ENCODE measurements around the gene FHOD3.
A peak's percentile ranks its signal among the peaks of the same experiment; 100 is the strongest.
"Not testable (repeated sequence)": the region's sequence is repeated elsewhere in the genome, so short reads cannot be mapped to it uniquely, and the experiment has no call there.

Gene FHOD3

DNA sequence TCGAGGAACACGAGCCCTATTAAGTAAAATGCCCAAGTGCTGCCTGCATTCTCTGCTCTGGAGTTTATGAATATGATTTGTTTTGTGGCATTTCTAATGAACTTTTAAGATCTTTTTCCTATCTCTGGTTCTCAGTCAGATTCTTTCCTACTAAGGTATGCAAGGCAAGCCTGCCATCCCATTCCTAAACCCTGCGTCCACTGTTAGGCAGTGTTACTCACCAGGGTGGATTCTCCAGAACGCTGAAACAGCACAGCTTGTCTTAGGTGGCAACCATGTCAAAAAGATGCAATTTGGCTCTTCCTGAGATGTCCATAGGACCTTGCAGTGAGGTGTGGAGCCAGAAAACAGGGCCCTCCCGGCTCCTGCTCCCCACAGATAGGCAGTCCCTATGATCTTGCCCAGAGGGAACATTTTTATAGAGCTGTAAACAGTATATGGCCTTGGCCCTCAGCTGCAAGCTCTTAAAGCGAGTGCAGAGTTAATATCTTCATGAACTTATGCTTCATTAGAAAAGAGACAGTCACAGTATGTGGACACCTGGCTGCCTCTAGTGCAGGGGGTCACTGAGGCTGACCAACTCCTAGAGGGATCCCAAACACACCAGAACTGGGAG, 446.9 kb downstream of the FHOD3 start:
- no peak for DNase-seq (ENCODE audit: low read depth in 2 of 2)

DNA sequence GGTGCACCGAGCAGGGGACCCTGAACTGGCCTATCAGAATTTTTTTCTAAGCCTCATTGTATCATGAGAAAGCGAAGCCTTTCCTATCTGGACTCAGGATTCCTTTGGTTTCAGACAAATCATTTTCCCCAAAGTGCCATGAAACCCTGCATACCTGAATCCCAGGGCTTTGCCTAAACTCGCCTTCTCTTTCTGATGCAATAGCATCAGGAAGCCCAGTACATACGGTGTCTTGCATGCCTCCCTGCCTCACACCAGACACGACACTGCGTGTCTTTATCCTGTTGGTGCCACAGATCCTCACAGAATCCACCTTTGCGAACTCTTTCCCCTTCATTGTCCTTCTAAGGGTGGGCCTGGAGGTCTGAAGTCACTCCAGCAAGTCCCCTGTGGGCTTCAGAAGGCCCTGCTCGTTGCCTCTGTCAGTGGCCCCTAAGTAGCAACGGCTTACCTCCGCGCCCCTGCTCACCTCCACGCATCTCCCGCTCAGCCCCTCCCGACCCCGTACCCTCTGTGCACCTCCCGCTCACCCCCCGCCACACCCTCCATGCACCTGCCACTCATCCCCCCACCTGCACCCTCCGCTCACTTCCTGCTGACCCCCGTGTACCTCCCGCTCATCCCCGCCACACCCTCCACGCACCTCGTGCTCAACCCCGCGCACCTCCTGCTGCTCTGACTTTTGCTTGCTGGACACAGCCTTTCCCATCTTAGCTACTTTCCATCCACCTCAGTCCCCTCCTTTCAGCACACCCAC, 447.9 kb downstream of the FHOD3 start:
- no peak for DNase-seq (ENCODE audit: low read depth in 2 of 2)

GRCh38 chr18:36752929-36753865, 455.7 kb downstream of the FHOD3 start:
- DNase-seq (ENCODE audit: low read depth in 2 of 2): no peak

DNA sequence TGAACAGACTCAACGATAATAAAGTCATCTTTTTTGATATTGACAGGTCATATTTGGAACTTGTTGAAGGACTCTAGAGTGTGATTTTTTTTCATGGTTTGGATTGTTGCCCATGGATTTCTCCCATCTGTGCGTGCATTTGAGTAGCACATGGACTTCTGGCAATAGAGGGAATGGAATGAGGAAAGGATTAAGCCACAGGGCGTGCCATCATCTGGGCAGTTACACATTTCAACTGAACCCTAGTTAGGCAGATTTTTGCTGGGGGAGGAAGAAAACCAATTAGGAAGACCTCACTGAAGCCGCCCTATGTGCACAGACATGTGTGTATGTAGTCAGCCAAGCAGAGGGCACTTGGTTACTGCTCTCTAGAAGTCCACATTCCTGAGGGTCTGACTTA, 458.7 kb downstream of the FHOD3 start:
- no peak for DNase-seq (ENCODE audit: low read depth in 2 of 2)

DNA sequence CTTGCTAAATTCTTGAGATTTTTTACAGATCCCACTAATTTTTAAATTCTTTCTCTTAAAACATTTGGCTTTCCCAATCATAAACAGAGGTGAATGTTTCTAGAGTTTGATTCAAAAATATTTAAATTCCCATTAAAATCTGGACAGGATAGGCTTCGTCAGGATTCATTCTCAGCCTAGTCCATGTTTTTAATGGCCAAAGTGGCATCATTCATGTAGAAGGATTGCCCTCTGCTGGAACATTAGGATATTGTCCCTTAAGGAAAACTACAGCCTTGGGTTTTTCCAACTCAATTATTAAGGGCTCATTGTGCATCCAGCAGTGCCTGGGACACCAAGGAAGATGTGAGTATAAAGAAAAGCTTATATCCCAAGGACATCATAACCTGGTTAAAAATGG, 459.6 kb downstream of the FHOD3 start:
- no peak for DNase-seq (ENCODE audit: low read depth in 2 of 2)

- DNase-seq (ENCODE audit: low read depth in 2 of 2): no peak
Measured at GRCh38 chr18:36757991-36758390, 460.5 kb downstream of the FHOD3 start.

DNA sequence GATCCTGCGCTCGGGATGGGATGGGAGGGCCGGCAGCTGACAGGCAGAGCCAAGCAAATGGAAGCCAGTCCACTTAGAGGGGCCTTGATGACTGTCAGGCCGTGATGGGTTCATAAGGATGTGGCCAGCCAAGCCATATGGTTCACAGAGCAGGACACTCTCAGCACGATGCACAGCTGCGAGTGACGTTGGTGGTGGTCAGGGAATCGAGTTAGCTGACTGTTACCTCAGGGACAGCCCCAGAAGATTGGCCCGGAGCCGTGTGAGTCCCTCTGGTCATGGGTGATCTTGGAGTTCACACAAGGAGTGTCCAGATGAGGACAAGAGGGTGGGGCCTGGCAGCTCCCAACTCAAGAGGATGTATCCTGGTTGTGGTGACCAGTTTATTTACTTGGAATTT, 461.1 kb downstream of the FHOD3 start:
- no peak for DNase-seq (ENCODE audit: low read depth in 2 of 2)

- DNase-seq (ENCODE audit: low read depth in 2 of 2): no peak
Measured at GRCh38 chr18:36759167-36759776, 461.8 kb downstream of the FHOD3 start.

GRCh38 chr18:36760598-36760997, 463.1 kb downstream of the FHOD3 start:
- no peak for DNase-seq (ENCODE audit: low read depth in 2 of 2)

GRCh38 chr18:36761186-36761698, 463.7 kb downstream of the FHOD3 start:
- DNase-seq (ENCODE audit: low read depth in 2 of 2): no peak

GRCh38 chr18:36762074-36762473, 464.6 kb downstream of the FHOD3 start:
- no peak for DNase-seq (ENCODE audit: low read depth in 2 of 2)

- not testable (repeated sequence) for DNase-seq (ENCODE audit: low read depth in 2 of 2)
Measured at GRCh38 chr18:36762965-36763364, 465.5 kb downstream of the FHOD3 start.

- DNase-seq (ENCODE audit: low read depth in 2 of 2): no peak
Measured at GRCh38 chr18:36766836-36767235, 469.3 kb downstream of the FHOD3 start.

DNA sequence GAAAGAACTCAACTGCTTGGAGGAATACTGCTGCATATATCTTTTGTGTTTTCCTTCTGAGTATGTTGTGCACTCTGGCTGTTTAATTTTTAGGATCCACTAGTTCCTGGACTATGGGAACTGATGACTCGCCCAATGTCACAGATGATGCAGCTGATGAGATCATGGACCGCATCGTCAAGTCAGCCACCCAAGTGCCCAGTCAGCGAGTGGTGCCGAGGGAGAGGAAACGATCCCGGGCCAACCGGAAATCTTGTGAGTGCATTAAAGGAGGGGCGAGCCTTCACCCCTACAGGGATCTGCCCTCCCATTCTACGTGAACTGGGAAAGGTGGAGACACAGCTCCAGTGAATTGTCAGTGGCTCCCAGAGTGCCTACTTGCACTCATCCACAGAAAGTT, 471.7 kb downstream of the FHOD3 start:
- no peak for DNase-seq (ENCODE audit: low read depth in 2 of 2)

DNA sequence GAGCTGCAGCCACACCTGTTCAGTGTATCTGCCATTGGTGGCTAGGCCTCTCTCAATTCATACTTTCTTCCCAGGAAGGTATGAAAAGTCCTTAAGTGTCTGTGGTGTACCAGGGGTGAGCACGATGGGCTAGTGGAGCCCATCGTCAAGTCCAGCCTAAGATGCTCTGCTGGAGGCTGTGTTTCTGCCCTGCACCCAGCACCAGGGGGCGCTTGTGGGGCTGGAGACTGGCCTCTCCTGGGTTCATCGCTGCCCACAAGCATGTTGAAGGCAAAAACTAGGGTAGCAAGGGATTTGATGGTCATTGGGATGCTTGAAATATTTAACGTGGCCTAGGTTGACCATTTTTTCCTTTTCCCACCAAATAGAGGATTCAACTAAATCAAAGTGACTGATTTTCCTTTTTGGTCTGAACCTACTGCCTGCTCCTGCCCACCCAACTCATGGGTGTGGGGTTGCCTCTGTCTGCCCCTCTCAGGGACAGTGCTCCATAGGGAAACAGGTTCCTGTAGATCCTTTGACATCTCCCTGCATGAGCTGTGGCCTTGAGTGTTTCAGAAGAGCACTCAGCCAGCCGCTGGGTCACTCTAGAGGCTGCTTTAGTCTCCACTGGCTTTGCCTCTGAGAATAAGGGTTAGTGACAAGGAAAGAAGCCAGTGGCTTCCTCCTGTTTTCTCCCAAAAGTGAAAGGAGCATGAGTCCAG, 472.2 kb downstream of the FHOD3 start:
- peak; percentile 3 to 6 for DNase-seq (ENCODE audit: low read depth in 2 of 2)

DNA sequence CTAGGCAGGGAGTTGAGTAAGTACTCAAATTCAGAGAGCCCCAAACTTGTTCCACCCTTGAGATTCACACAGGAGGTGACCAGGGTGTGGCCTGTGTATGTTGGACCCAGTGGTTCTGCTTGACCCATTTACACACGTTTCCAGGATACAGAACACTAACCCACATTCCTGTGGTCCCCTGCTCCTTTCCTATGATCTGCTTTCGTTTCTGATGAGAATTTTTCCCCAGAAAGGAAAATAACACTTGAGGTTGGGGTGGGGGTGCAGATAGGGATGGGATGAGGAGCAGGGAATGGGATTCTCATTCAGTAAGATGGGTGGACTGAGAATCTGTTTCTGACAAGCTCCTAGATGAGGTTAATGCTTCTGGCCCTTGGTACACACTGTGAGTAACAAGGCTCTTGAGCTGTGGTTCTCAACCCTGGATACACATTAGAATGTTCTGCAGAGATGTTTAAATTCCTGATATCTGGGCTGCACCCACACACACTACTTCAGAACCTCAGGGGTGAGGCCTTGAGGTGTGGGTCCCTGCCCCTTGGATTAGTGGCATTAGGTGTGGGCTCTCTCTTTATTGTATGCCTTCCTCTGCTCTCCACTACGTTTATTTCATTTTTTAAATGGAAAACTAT, 472.9 kb downstream of the FHOD3 start:
- no peak for DNase-seq (ENCODE audit: low read depth in 2 of 2)

GRCh38 chr18:36771245-36771644, 473.7 kb downstream of the FHOD3 start:
- no peak for DNase-seq (ENCODE audit: low read depth in 2 of 2)

DNA sequence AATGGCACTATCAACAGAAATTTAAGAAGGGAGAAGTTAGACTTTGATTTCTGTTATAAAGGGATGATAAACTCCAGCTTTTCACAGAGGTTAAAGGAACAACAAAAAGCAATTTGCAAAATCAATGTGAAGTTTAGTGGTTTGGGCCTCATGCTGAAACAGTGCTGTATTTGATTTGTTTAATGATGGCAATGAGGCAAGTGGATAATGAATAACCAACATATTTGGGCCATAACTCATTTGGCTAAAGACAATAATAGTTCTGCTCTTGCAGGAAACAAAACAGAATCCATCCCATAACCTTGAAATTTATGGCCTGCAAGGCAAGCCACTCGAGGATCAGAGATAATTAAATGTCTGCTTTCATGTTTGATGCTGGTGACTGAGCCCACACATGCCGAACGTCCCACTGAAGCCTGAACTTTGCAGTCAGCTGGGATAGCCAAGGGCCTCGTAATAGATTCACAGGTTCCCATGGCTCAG, 474.8 kb downstream of the FHOD3 start:
- no peak for DNase-seq (ENCODE audit: low read depth in 2 of 2)

GRCh38 chr18:36775396-36775795, 477.9 kb downstream of the FHOD3 start:
- no peak for DNase-seq (ENCODE audit: low read depth in 2 of 2)

DNA sequence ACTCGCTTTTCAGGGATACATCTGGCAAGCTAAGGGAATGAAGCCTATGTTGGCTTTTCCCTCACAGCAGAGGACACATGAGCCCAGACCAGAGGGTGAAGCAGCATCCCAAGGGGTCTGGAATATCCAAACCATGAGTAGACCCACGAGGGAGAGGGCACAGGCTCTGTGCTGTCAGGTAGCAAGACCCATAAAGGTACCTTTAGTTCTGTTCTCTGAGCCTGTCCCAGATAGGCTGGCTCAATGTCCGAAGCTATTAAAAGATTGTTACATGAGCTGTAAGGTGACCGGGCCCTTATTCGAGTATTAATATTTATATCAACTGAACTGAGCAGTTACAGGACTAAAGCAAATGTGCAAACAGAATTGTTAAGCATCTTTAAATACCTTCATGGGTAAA, 479.1 kb downstream of the FHOD3 start:
- DNase-seq (ENCODE audit: low read depth in 2 of 2): no peak

DNA sequence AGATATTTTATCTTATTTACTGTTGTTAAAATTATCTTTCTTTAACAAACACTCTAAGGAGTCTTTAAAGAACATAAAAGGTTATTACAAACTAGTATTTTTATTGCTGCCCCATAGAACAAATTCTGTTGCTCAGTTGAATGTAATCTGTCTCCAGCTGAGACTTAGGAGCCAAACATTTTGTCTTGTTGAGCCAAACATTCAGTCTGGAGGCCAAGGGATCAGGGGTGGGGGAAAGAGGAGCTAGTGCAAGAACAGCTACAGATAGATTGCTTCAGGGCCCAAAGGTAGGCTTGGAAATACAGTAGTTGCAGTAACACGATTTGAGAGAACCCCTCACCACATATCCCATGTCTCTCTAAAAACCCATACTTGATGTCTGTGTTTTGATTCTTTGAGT, 480.1 kb downstream of the FHOD3 start:
- DNase-seq (ENCODE audit: low read depth in 2 of 2): no peak

Data from stimulated activated CD4-positive, alpha-beta T cell treated with anti-CD3 and anti-CD28 coated beads, Interleukin-4, amount 100 ng/mL, for 48 hours (primary cell).